ENCODE measurements around the gene ARHGAP10.

ARHGAP10 gene

GRCh38 chr4:147809211-147809610 lies 77.3 kb downstream of the ARHGAP10 start:
- H3K4me3 ChIP-seq (ENCODE audit: low read length): no peak overlapping the region
- H4K20me1 ChIP-seq (ENCODE audit: insufficient read depth, low read length): peaks cover 23% of the 10 kb centered on the region; the same call in 1 of the 2 replicates
- no peak for TF ChIP-seq CTCF (IDR thresholded peaks at IDR 0.05; ENCODE audit: low read length)
- TF ChIP-seq EZH2phosphoT487 (IDR thresholded peaks at IDR 0.05; ENCODE audit: low read length): no peak
- no peak for TF ChIP-seq EZH2 (optimal IDR thresholded peaks at IDR 0.05; ENCODE audit: low read depth, low read length)
- H3K4me2 ChIP-seq (ENCODE audit: low read depth, low read length): no peak overlapping the region
- no peaks in the 10 kb centered on the region for H3K9me2 ChIP-seq (replicated peaks; ENCODE audit: insufficient read depth, low read length)
- no peaks in the 10 kb centered on the region for H3K27me3 ChIP-seq (replicated peaks; ENCODE audit: insufficient read depth, low read length)
- no peak overlapping the region for H3K27ac ChIP-seq (ENCODE audit: low read length)
- H3K36me3 ChIP-seq (replicated peaks; ENCODE audit: insufficient read depth, low read length): no peaks in the 10 kb centered on the region
- no peaks in the 10 kb centered on the region for H3K4me1 ChIP-seq (ENCODE audit: low read length)
- no peak for DNase-seq
- H3F3A ChIP-seq (ENCODE audit: insufficient read depth, low read length): no peaks in the 10 kb centered on the region
- H3K9me3 ChIP-seq (replicated peaks; ENCODE audit: insufficient read depth, low read length): no peaks in the 10 kb centered on the region
- H3K9ac ChIP-seq (ENCODE audit: low read length): no peak overlapping the region
- H2AFZ ChIP-seq (ENCODE audit: low read length): no peak overlapping the region
- H3K79me2 ChIP-seq (ENCODE audit: low read length): peaks cover 98% of the 10 kb centered on the region

GRCh38 chr4:147811878-147812277 lies 80.0 kb downstream of the ARHGAP10 start:
- no peak overlapping the region for H3K4me2 ChIP-seq (ENCODE audit: low read depth, low read length)
- TF ChIP-seq EZH2 (optimal IDR thresholded peaks at IDR 0.05; ENCODE audit: low read depth, low read length): no peak
- no peak for TF ChIP-seq EZH2phosphoT487 (IDR thresholded peaks at IDR 0.05; ENCODE audit: low read length)
- no peak for TF ChIP-seq CTCF (IDR thresholded peaks at IDR 0.05; ENCODE audit: low read length)
- no peaks in the 10 kb centered on the region for H3K27me3 ChIP-seq (replicated peaks; ENCODE audit: insufficient read depth, low read length)
- no peak overlapping the region for H3K4me3 ChIP-seq (ENCODE audit: low read length)
- H3F3A ChIP-seq (ENCODE audit: insufficient read depth, low read length): no peaks in the 10 kb centered on the region
- no peaks in the 10 kb centered on the region for H3K36me3 ChIP-seq (replicated peaks; ENCODE audit: insufficient read depth, low read length)
- H4K20me1 ChIP-seq (ENCODE audit: insufficient read depth, low read length): peaks cover 28% of the 10 kb centered on the region; the same call in 1 of the 2 replicates
- H3K27ac ChIP-seq (ENCODE audit: low read length): no peak overlapping the region
- H3K9ac ChIP-seq (ENCODE audit: low read length): no peak overlapping the region
- H3K4me1 ChIP-seq (ENCODE audit: low read length): no peaks in the 10 kb centered on the region
- H2AFZ ChIP-seq (ENCODE audit: low read length): no peak overlapping the region
- H3K9me3 ChIP-seq (replicated peaks; ENCODE audit: insufficient read depth, low read length): no peaks in the 10 kb centered on the region
- no peak for DNase-seq
- H3K79me2 ChIP-seq (ENCODE audit: low read length): peaks cover 100% of the 10 kb centered on the region
- H3K9me2 ChIP-seq (replicated peaks; ENCODE audit: insufficient read depth, low read length): no peaks in the 10 kb centered on the region

- no peak overlapping the region for H3K27ac ChIP-seq (ENCODE audit: low read length)
- H3K4me3 ChIP-seq (ENCODE audit: low read length): no peak overlapping the region
- H4K20me1 ChIP-seq (ENCODE audit: insufficient read depth, low read length): peaks cover 28% of the 10 kb centered on the region; the same call in 1 of the 2 replicates
- TF ChIP-seq EZH2phosphoT487 (IDR thresholded peaks at IDR 0.05; ENCODE audit: low read length) (no peak), CTCF (IDR thresholded peaks at IDR 0.05; ENCODE audit: low read length) (no peak), EZH2 (optimal IDR thresholded peaks at IDR 0.05; ENCODE audit: low read depth, low read length) (no peak)
- no peaks in the 10 kb centered on the region for H3K4me1 ChIP-seq (ENCODE audit: low read length)
- DNase-seq: no peak
- no peaks in the 10 kb centered on the region for H3K27me3 ChIP-seq (replicated peaks; ENCODE audit: insufficient read depth, low read length)
- no peak overlapping the region for H2AFZ ChIP-seq (ENCODE audit: low read length)
- no peaks in the 10 kb centered on the region for H3F3A ChIP-seq (ENCODE audit: insufficient read depth, low read length)
- peaks cover 100% of the 10 kb centered on the region for H3K79me2 ChIP-seq (ENCODE audit: low read length)
- H3K4me2 ChIP-seq (ENCODE audit: low read depth, low read length): no peak overlapping the region
- H3K9me2 ChIP-seq (replicated peaks; ENCODE audit: insufficient read depth, low read length): no peaks in the 10 kb centered on the region
- H3K9me3 ChIP-seq (replicated peaks; ENCODE audit: insufficient read depth, low read length): no peaks in the 10 kb centered on the region
- H3K9ac ChIP-seq (ENCODE audit: low read length): no peak overlapping the region
- no peaks in the 10 kb centered on the region for H3K36me3 ChIP-seq (replicated peaks; ENCODE audit: insufficient read depth, low read length)
Measured at GRCh38 chr4:147813109-147813773, 81.4 kb downstream of the ARHGAP10 start.

Data from MM.1S (cell line).